Adipose tissue (tissue), 3 donors: ENCODE data around the gene ANKS1B. TPM values are rescaled to one million over a fixed set of nuclear protein-coding genes. Genes with fewer than 3 reads are reported as not detected.

Experiments
- H3K27ac ChIP-seq: one replicate; pipeline ENCODE4 v1.5.1; 2013; ENCODE audit warnings: low read depth, low read length
- WGBS, 3 donors: extraction: QIAGEN DNeasy Blood & Tissue Kit; methylation state at CpG; one replicate each; pipeline ENCODE4 v1.1.7; 2013; 5-methylcytosine and 5-hydroxymethylcytosine counted together
- polyA plus RNA-seq, 3 donors: library from polyadenylated mRNA; stranded (reverse); fragments of 200-250 nt; gene quantifications; one replicate each; pipeline ENCODE4 v1.2.3, GENCODE V29; 2013
- donor health status: healthy with polysubstance abuse.
- donor health status: Bipolar disorder and iron deficiency.
- donor health status: healthy.

The ANKS1B gene
- polyA plus RNA-seq, 3 donors: 0.58 to 4.0 (median 0.79) TPM

DNA sequence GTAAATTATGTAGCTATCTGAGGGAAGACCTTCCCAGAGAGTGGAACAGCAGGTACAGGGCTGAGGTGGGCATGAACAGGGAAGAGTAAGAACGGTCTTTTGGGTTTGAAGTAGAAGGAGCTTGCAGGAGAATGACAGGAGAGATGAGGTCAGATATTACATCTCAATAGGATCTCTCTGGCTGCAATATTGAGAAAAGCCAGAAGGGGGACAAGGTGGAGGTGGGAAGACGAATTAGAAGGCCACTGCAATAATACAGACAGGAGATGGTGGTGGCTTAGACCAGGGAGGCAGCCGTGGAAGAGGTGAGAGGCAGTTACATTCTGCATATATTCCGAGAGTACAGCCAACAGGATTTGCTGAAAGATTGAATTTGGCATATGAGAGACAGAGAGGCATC is 1029.5 kb downstream of the ANKS1B start:
- WGBS, 3 donors: 44 to 57% (median 44%) methylated on average over 4 of the region's 4 CpGs
- H3K27ac ChIP-seq: no peak overlapping the region

- H3K27ac ChIP-seq: no peak overlapping the region
- WGBS, 3 donors: 78 to 90% (median 89%) methylated on average over 1 of the region's 1 CpG
These were observed 1030.2 kb downstream of the ANKS1B start for GRCh38 chr12:98954506-98954905.

DNA sequence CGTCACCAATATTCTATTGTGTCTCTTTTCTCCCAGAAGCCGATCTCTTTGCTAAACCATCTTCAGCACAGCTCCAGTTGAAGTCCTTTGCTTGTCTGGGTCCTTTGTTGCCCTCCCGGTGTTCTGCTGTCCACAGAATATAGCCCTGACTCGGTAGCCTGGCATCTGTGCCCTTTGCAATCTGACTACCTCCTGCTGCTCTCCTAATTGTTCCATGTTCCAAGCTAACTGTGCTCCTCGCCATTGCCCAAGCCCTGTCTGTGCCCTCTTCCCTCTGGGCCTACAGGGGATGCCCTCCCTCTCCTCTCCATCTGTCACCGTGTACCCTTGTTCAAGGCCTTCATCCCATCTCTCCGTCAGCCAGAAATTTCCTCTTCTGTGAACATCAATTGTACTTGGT is 1033.3 kb downstream of the ANKS1B start:
- 83 to 89% (median 88%) methylated on average over 7 of the region's 7 CpGs for WGBS, 3 donors

DNA sequence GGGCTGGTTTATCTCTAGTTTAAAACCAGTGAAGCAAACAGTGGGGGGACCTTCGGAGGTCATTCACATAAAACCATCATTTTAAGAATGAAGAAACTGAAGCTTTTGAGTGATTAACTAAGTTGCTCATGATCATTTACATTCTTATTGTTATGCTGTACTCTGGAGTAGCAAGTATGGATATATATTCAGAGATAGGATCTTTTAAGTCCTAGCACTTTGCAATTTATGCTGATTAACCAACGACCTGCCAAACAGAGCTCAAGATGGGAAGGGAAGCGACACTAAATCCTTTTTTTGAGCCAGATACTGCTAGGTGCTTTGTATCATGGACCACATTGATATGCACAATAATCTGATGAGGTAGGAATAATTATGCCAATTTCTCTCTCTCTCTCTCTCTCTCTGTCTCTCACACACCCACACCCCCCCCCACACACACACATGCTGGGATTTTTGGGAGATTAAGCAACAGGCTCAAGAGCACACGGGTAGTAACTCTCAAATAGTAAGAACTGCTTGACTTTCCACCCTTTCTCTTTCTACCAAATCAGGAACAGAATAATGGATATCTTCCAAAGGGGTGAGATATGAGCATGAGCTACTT is 1036.3 kb downstream of the ANKS1B start:
- 51 to 56% (median 52%) methylated on average over 4 of the region's 4 CpGs for WGBS, 3 donors
- H3K27ac ChIP-seq: no peak overlapping the region

More for the DNA sequence above, 1033.3 kb downstream of the ANKS1B start:
- no peak overlapping the region for H3K27ac ChIP-seq

- WGBS, 3 donors: 74 to 75% (median 75%) methylated on average over 4 of the region's 4 CpGs
These were observed 1038.9 kb downstream of the ANKS1B start for GRCh38 chr12:98945864-98946263.

GRCh38 chr12:98939926-98940325 is 1044.8 kb downstream of the ANKS1B start:
- H3K27ac ChIP-seq: no peak overlapping the region
- 54 to 58% (median 58%) methylated on average over 3 of the region's 3 CpGs for WGBS, 3 donors

More at GRCh38 chr12:98945864-98946263, 1038.9 kb downstream of the ANKS1B start:
- H3K27ac ChIP-seq: no peak overlapping the region

DNA sequence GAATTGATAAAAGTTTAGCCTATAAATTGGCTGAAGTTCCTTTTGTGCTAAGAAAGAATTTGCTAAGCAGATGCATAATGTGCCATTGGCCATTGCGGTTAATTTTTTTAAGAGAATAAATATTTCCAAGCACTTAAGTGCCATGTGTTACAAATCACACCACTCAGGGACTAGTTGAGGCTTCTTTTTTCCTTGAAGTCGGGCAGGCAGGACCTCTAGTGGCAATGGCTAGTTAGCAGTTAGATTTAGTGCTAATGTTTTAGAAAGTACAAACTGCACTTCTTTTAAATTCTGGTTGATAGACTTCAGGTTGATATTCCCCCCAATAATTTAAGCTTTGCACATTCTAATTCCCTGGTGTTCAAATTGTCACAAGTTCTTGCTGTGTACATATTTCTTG is 1045.4 kb downstream of the ANKS1B start:
- WGBS, 3 donors: 16 to 30% (median 20%) methylated on average over 2 of the region's 2 CpGs
- no peak overlapping the region for H3K27ac ChIP-seq

GRCh38 chr12:98935847-98936246 is 1048.9 kb downstream of the ANKS1B start:
- 63 to 77% (median 71%) methylated on average over 2 of the region's 2 CpGs for WGBS, 3 donors

DNA sequence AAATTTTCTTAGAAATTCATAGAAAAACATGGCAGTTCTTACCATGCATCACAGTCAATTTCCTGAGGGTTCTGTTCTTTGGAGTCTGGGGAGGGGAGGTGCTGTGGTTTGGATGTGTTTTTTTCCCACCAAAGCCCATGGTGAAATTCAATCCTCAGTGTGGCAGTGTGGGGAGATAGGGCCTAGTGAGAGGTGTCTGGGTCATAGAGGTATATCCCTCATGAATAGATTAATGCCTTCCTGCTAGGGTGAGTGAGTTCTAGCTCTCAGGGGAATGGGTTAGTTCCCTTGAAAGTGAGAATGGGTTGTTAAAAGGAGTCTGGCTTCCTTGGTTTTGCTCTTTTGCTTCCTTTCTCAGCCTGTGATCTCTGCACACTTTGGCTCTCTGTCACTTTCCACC is 1061.9 kb downstream of the ANKS1B start:
- H3K27ac ChIP-seq: no peak overlapping the region

More at GRCh38 chr12:98935847-98936246, 1048.9 kb downstream of the ANKS1B start:
- H3K27ac ChIP-seq: no peak overlapping the region

DNA sequence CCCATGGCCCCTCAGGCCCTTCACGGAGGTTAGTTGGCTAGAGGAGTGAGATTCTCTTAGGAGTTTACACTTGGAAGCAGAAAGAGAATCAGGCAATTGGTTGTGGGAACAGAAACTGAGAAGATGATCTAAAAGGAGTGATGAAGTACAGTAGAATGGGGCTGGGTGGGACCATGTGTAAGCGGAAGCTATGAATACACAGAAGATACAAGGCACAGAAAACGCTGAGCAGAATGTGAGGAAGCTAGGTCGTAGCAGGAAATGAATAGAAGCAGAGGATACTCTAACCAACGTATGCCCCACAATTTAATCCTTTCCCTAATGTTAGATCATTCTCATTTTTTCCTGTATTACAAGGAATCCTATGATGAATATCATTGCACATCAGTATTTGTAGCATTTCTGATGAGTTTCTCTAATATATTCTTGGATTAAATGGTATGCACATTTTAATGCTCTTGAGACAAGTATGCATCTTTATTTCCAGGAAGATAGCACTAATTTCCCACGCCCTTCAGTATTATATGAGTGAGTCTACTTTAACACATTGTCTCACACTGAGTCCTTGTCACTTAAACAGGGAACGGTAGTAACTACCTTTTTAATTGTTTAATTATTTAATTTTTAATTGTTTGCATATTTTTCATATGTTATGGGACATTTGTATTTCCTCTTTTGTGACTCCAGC is 1066.4 kb downstream of the ANKS1B start:
- no peak overlapping the region for H3K27ac ChIP-seq
- WGBS, 3 donors: 74 to 79% (median 76%) methylated on average over 7 of the region's 7 CpGs

- 70 to 72% (median 71%) methylated on average over 5 of the region's 5 CpGs for WGBS, 3 donors
- H3K27ac ChIP-seq: no peak overlapping the region
These were observed 1068.6 kb downstream of the ANKS1B start for GRCh38 chr12:98916106-98916505.

DNA sequence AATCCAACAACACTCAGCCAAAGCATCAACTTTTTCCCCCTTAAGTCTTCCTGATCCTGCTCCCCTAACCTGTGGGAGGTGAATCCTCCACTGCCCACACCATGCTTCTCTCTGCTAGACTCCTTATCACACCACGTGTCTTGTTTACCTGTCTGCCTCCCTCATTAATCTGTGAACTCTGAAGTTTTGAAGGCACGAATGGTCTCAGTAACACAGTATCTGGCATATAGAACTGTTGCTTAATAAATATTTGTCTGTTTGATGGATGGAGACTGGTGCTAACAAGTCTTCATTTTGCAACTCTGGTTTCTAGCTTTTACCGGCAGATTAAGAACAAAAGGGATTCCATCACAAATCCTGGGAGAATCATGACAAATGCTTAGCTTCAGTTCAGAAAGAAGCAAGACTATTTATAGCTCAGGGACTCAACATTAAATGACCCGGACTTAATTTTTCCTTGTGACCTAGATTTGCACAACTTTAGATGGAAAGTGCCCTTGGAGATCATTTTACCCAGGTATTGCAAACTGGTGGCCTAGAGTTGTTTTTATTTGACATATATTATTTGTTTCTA is 1072.2 kb downstream of the ANKS1B start:
- H3K27ac ChIP-seq: no peak overlapping the region
- WGBS, 3 donors: 29 to 55% (median 50%) methylated on average over 4 of the region's 4 CpGs

GRCh38 chr12:98911396-98911795 is 1073.3 kb downstream of the ANKS1B start:
- 49 to 58% (median 52%) methylated on average over 2 of the region's 2 CpGs for WGBS, 3 donors
- no peak overlapping the region for H3K27ac ChIP-seq

DNA sequence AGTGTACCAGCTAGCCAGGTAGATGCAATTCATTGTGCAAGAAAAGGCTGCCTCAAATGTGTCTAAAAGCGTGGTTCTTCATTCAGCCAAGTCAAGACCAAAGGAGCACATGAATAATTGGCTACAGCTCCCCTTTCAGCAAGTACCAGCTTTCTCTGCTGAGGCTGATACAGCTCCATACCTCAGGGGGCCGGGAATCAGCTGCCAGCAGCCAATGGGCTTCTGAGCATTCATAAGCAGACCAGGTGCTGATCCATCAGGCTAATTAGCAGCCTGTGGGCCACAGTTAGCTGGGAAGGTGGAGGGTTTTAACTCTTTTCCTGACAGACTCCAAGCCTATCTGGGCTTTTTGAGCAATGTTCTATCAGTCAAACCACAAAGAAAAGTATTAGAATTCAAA is 1075.0 kb downstream of the ANKS1B start:
- no peak overlapping the region for H3K27ac ChIP-seq
- WGBS, 3 donors: 23 to 29% (median 24%) methylated on average over 2 of the region's 2 CpGs

DNA sequence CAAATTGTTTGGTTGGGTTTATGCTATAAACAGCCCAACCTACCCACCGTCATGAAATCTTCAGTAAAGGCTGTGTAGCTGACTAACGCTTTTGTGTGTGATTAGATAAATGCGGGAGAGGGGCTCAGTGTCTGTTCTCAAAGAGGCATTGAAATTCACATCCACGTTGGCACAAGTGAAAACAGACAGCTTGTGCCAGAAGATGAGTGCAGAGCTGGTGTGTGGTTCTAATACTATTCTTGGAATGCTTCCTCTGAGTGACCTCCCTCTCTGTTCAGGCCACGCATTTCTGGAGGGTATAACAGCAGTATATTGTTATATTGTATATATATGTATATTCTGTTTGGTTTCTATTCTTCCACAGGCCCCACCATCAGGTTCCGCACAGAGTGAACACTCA is 1075.9 kb downstream of the ANKS1B start:
- 78 to 79% (median 78%) methylated on average over 6 of the region's 6 CpGs for WGBS, 3 donors
- H3K27ac ChIP-seq: no peak overlapping the region

DNA sequence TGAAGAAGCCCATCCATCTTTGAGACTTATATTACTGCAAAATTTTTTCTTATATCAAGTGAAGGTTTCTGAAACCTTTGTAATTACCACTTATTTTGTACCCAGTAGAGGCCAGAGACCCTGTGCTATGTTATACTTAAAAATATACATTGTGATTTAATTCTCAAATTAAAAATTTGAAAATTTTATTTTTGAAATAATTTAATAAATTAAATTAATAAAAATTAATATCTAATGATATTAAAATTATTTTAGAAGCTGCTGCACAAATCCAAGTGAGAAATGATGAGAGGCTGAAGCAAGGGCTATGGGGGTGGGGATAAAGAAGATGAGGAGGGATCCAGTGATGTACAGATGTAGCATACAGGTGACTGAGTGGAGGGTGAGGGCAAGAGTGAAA is 1080.9 kb downstream of the ANKS1B start:
- no peak overlapping the region for H3K27ac ChIP-seq

- WGBS, 3 donors: 28 to 45% (median 45%) methylated on average over 2 of the region's 2 CpGs
- H3K27ac ChIP-seq: no peak overlapping the region
These were observed 1083.5 kb downstream of the ANKS1B start for GRCh38 chr12:98901189-98901588.

DNA sequence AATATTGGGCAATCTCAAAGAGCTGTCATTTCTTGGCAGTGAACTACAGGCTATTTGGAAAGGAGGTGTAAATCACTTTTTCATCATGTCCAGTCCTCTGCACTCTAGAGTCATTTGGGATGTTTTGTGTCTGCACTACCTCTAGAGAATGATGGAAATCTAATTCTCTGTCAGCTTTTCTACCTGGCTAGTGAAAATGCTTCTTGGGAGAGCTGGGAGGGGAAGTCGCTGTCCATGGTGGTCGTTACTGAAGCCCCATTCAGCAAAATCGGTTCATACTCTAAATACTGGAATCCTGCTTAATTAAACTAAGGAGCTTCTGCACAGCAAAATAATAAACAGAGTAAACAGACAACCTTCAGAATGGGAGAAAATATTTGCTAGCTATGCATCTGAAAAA is 1087.8 kb downstream of the ANKS1B start:
- 11 to 22% (median 14%) methylated on average over 3 of the region's 3 CpGs for WGBS, 3 donors
- no peak overlapping the region for H3K27ac ChIP-seq

DNA sequence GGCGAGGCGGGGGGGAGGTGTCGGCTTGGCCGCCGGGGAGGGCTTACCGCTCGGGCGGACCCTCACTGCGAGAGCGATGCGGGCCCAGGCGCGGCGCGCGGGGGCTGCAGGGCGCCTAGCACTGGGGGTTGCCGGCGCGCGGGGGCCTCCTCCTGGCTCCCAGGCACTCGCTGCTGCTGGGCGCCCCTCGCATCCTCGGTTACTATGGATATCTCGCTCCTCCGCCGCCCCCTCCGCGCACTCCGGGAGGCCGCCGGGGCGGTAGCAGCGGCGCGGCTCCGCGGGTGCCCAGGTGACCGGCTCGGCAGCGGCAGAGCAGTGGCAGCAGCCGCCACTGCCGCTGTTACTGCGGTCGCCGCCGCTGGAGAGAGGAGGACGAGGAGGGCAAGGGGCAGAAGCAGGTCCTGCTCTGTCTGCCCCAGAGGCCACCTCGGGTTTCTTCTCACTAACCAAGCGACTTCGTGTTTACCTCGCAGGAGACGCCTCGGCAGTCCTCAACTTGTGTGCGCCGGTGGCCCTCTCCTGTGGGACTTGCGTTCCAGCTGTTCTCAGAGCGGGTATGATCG is 1089.6 kb downstream of the ANKS1B start:
- no peak overlapping the region for H3K27ac ChIP-seq
- WGBS, 3 donors: 0 to 2% (median 1%) methylated on average over 39 to 60 of the region's 60 CpGs
